Brain microvascular endothelial cell (primary cell): ENCODE data around the gene BDH2.

Experiments used
- DNase-seq: peaks from one replicate; pipeline ENCODE4 v3.0.0-alpha.2; 2020
- H3K27ac ChIP-seq: fragments of 250-450 bp; sonication (Bioruptor Pico); 2 replicates; pipeline ENCODE4 v1.5.1; 2020; ENCODE audit warnings: mild to moderate bottlenecking, moderate library complexity
- H3K27me3 ChIP-seq: fragments of 250-450 bp; sonication (Bioruptor Pico); replicated peaks from 2 replicates; pipeline ENCODE4 v1.5.1; 2020; ENCODE audit warnings: mild to moderate bottlenecking
- H3K36me3 ChIP-seq: fragments of 250-450 bp; sonication (Bioruptor Pico); replicated peaks from 2 replicates; pipeline ENCODE4 v1.5.1; 2020; ENCODE audit warnings: mild to moderate bottlenecking
- H3K4me3 ChIP-seq: 2 replicates; pipeline ENCODE4 v1.5.1; 2011; ENCODE audit warnings: low read depth, mild to moderate bottlenecking, control low read depth, low read length, moderate library complexity
- CTCF ChIP-seq: IDR thresholded peaks from 2 replicates; pipeline ENCODE4 v1.5.1; 2011; ENCODE audit warnings: low read depth, mild to moderate bottlenecking, moderate library complexity, low read length, control low read depth, inconsistent platforms; ENCODE audit errors: missing control alignments
- in situ Hi-C: cut with HindIII; loops from 2 replicates; pipeline ENCODE4 v1.10.0; 2017; ENCODE audit warnings: low sequenced_read_pairs, low pct_ligation_motif_present

BDH2 gene

GRCh38 chr4:103073792-103074438 is 25.7 kb downstream of the BDH2 start:
- TF ChIP-seq CTCF: no peak
- H3K36me3 ChIP-seq: no peaks in the 10 kb centered on the region
- H3K4me3 ChIP-seq: no peak overlapping the region
- DNase-seq: no peak
- in situ Hi-C loops: no loop called here
- no peak overlapping the region for H3K27ac ChIP-seq
- no peaks in the 10 kb centered on the region for H3K27me3 ChIP-seq

GRCh38 chr4:103067841-103068547 is 31.6 kb downstream of the BDH2 start:
- H3K4me3 ChIP-seq: no peak overlapping the region
- DNase-seq: no peak
- in situ Hi-C loops: no loop called here
- no peak for TF ChIP-seq CTCF
- no peaks in the 10 kb centered on the region for H3K36me3 ChIP-seq
- no peak overlapping the region for H3K27ac ChIP-seq
- no peaks in the 10 kb centered on the region for H3K27me3 ChIP-seq

- Histone ChIP-seq H3K36me3 (no peaks in the 10 kb centered on the region), H3K27me3 (no peaks in the 10 kb centered on the region), H3K27ac (no peak overlapping the region), H3K4me3 (no peak overlapping the region)
- TF ChIP-seq CTCF: no peak
- in situ Hi-C loops: no loop called here
- no peak for DNase-seq
Observed at GRCh38 chr4:103060453-103061148, 39.0 kb downstream of the BDH2 start.

- in situ Hi-C loops: no loop called here
- H3K4me3 ChIP-seq: no peak overlapping the region
- DNase-seq: no peak
- no peaks in the 10 kb centered on the region for H3K27me3 ChIP-seq
- H3K27ac ChIP-seq: no peak overlapping the region
- peaks cover 1% of the 10 kb centered on the region for H3K36me3 ChIP-seq
- no peak for TF ChIP-seq CTCF
Observed at GRCh38 chr4:103054030-103054429, 45.6 kb downstream of the BDH2 start.

- TF ChIP-seq CTCF: no peak
Observed at GRCh38 chr4:103052779-103053178, 46.9 kb downstream of the BDH2 start.

More at GRCh38 chr4:103052779-103053178, 46.9 kb downstream of the BDH2 start:
- Histone ChIP-seq H3K4me3 (no peak overlapping the region), H3K27me3 (no peaks in the 10 kb centered on the region), H3K36me3 (peaks cover 4% of the 10 kb centered on the region), H3K27ac (no peak overlapping the region)
- in situ Hi-C loops: no loop called here
- no peak for DNase-seq
